Esophagus muscularis mucosa (tissue), 4 donors: ENCODE results near the gene LTBR. TPM values are rescaled to one million over a fixed set of nuclear protein-coding genes. Genes with fewer than 3 reads are reported as not detected.
A peak's percentile ranks its signal among the peaks of the same experiment; 100 is the strongest.

ENCODE experiments used
- DNase-seq: peaks from one replicate; pipeline ENCODE4 v3.0.0-alpha.2; 2017; ENCODE audit errors: extremely low spot score
- H3K27ac ChIP-seq, 4 donors: fragments of 200-600 bp; sonication (generic); replicated peaks in 1 of 4; 1 replicate in 3 of 4; 2 replicates in 1 of 4; pipeline ENCODE4 v1.5.1; 2016 to 2019; ENCODE audit warnings: mild to moderate bottlenecking in 1 of 4
- H3K27me3 ChIP-seq, 4 donors: fragments of 200-600 bp; sonication (generic); one replicate each; pipeline versions ENCODE4 v1.5.1 to v1.6.0; 2016 to 2019
- H3K36me3 ChIP-seq, 4 donors: fragments of 200-600 bp; sonication (generic); one replicate each; pipeline ENCODE4 v1.5.1; 2016 to 2019
- H3K4me1 ChIP-seq, 4 donors: fragments of 200-600 bp; sonication (generic); one replicate each; pipeline ENCODE4 v1.5.1; 2016 to 2019
- H3K4me3 ChIP-seq, 4 donors: fragments of 200-600 bp; sonication (generic); 1 replicate in 2 of 4; 2 replicates in 2 of 4; pipeline ENCODE4 v1.5.1; 2016 to 2019; ENCODE audit warnings: mild to moderate bottlenecking in 4 of 4, moderate library complexity in 1 of 4
- H3K9me3 ChIP-seq, 4 donors: fragments of 200-600 bp; sonication (generic); 1 replicate in 3 of 4; 2 replicates in 1 of 4; pipeline ENCODE4 v1.5.1; 2016 to 2019
- CTCF ChIP-seq, 3 experiments: fragments of 200-600 bp in 2 of 3; fragments of 450-650 bp in 1 of 3; sonication (generic) in 2 of 3; IDR thresholded peaks; one replicate each; pipeline ENCODE4 v1.5.1; 2017 to 2019; ENCODE audit warnings: antibody characterized with exemption in 3 of 3, mild to moderate bottlenecking in 2 of 3, moderate library complexity in 1 of 3
- EP300 ChIP-seq: sonication (generic); formaldehyde crosslinking; IDR thresholded peaks from one replicate; pipeline ENCODE4 v1.6.1; 2017; ENCODE audit warnings: antibody characterized with exemption
- POLR2A ChIP-seq: fragments of 450-650 bp; IDR thresholded peaks from one replicate; pipeline ENCODE4 v1.6.1; 2017; ENCODE audit warnings: antibody characterized with exemption, moderate library complexity, mild to moderate bottlenecking, low read depth
- POLR2AphosphoS5 ChIP-seq, 2 donors: sonication (generic); formaldehyde crosslinking; IDR thresholded peaks; one replicate each; pipeline ENCODE4 v1.6.1; 2017; ENCODE audit warnings: antibody characterized with exemption in 2 of 2
- WGBS: methylation state at CpG from one replicate; pipeline ENCODE4 v1.1.5; 2018; 5-methylcytosine and 5-hydroxymethylcytosine counted together
- intact Hi-C: fragments of 100-400 bp; cut with DNase I; formaldehyde crosslinking; loops from one replicate; pipeline ENCODE4 v1.15.1; 2023
- total RNA-seq, 4 donors: library from RNA; depleted of rRNA; stranded (reverse); fragments of >200 nt; gene quantifications; one replicate each; pipeline versions ENCODE4 v1.1.0 to v1.2.1, GENCODE V29; 2016

The LTBR gene
- total RNA-seq, 4 donors from 2014 or later = 117 to 144 (median 137) TPM

GRCh38 chr12:6380141-6381121, 3.5 kb upstream of the LTBR start:
- Histone ChIP-seq H3K9me3 (no peaks in the 10 kb centered on the region), H3K27me3 (no peaks in the 10 kb centered on the region), H3K4me3 (no peak overlapping the region), H3K27ac (peak overlapping the region in 2 of 4 donors; percentile 3 to 52), H3K36me3 (no peaks in the 10 kb centered on the region), H3K4me1 (peaks cover 50 to 84% (median 78%) of the 10 kb centered on the region in 4 donors)
- intact Hi-C loops = loop anchor here (5.0 kb wide), 1 partner anchor 43 kb away; no protein-coding TSS in a partner anchor
- 75% methylated on average over 14 of the region's 14 CpGs for WGBS
- TF ChIP-seq POLR2A = no peak
- TF ChIP-seq CTCF (IDR thresholded peaks at IDR 0.05) = no peak
- TF ChIP-seq EP300 = no peak
- TF ChIP-seq POLR2AphosphoS5 (IDR thresholded peaks at IDR 0.05) = no peak
- no peak for DNase-seq

GRCh38 chr12:6382371-6382770, 1.6 kb upstream of the LTBR start:
- 92% methylated on average over 7 of the region's 7 CpGs for WGBS
- Histone ChIP-seq H3K4me1 (peaks cover 38 to 84% (median 78%) of the 10 kb centered on the region in 4 donors), H3K36me3 (peaks cover 6 to 17% (median 14%) of the 10 kb centered on the region in 4 donors), H3K9me3 (no peaks in the 10 kb centered on the region), H3K27me3 (no peaks in the 10 kb centered on the region), H3K4me3 (no peak overlapping the region), H3K27ac (peak overlapping the region; percentile 96 to 98 (median 98))
- TF ChIP-seq CTCF (IDR thresholded peaks at IDR 0.05) (no peak), POLR2AphosphoS5 (IDR thresholded peaks at IDR 0.05) (no peak), EP300 (no peak), POLR2A (no peak)
- DNase-seq = no peak
- intact Hi-C loops = loop anchor here (5.0 kb wide), 1 partner anchor 45 kb away; no protein-coding TSS in a partner anchor

GRCh38 chr12:6382982-6383381, 980 bp upstream of the LTBR start:
- peaks cover 9 to 23% (median 20%) of the 10 kb centered on the region in 4 donors for H3K36me3 ChIP-seq
- TF ChIP-seq POLR2AphosphoS5 (IDR thresholded peaks at IDR 0.05) = no peak
- peak overlapping the region; percentile 96 to 98 (median 98) for H3K27ac ChIP-seq
- no peak for DNase-seq
- 84% methylated on average over 6 of the region's 6 CpGs for WGBS
- intact Hi-C loops = loop anchor here (5.0 kb wide), 1 partner anchor 46 kb away; no protein-coding TSS in a partner anchor
- peak overlapping the region; percentile 67 to 93 (median 86) for H3K4me3 ChIP-seq
- H3K4me1 ChIP-seq = peaks cover 32 to 85% (median 78%) of the 10 kb centered on the region in 4 donors
- H3K27me3 ChIP-seq = no peaks in the 10 kb centered on the region
- no peaks in the 10 kb centered on the region for H3K9me3 ChIP-seq

GRCh38 chr12:6384499-6385436, 806 bp downstream of the LTBR start:
- no peak for DNase-seq
- H3K36me3 ChIP-seq = peaks cover 9 to 39% (median 35%) of the 10 kb centered on the region in 4 donors
- H3K9me3 ChIP-seq = no peaks in the 10 kb centered on the region
- no peaks in the 10 kb centered on the region for H3K27me3 ChIP-seq
- peaks cover 25 to 79% (median 67%) of the 10 kb centered on the region in 4 donors for H3K4me1 ChIP-seq
- peak overlapping the region; percentile 67 to 93 (median 86) for H3K4me3 ChIP-seq
- H3K27ac ChIP-seq = peak overlapping the region; percentile 96 to 98 (median 98)
- TF ChIP-seq POLR2AphosphoS5 (IDR thresholded peaks at IDR 0.05) (no peak), EP300 (no peak)
- WGBS = 58% methylated on average over 20 of the region's 36 CpGs
- intact Hi-C loops = loop anchor here (5.0 kb wide), 1 partner anchor 47 kb away; no protein-coding TSS in a partner anchor

- peak overlapping the region; percentile 48 to 98 (median 54) for H3K27ac ChIP-seq
- H3K36me3 ChIP-seq = peaks cover 9 to 52% (median 47%) of the 10 kb centered on the region in 4 donors
- H3K9me3 ChIP-seq = no peaks in the 10 kb centered on the region
- H3K4me3 ChIP-seq = peak overlapping the region in 1 of 4 donors; percentile 88
- no peaks in the 10 kb centered on the region for H3K27me3 ChIP-seq
- WGBS = 83% methylated on average over 9 of the region's 11 CpGs
- intact Hi-C loops = no loop called here
- DNase-seq = no peak
- H3K4me1 ChIP-seq = peaks cover 25 to 80% (median 67%) of the 10 kb centered on the region in 4 donors
- TF ChIP-seq CTCF (IDR thresholded peaks at IDR 0.05) (no peak), POLR2A (no peak), EP300 (no peak)
Measured at GRCh38 chr12:6386038-6386437, 2.1 kb downstream of the LTBR start.
